Endothelial cell of umbilical vein (primary cell): Measurements from ENCODE around the gene TRNT1. TPM values are rescaled to one million over a fixed set of nuclear protein-coding genes. Genes with fewer than 3 reads are reported as not detected.

Source experiments
- BruUV-seq: library from RNA; stranded (reverse); fragments of 400-500 nt; replicated peaks from 2 replicates; lab custom pipeline; 2021; lab: Mats Ljungman, UMichigan
- CTCF ChIA-PET: fragments of 300-600, 350-600 bp; sonication (Branson Sonifier 250); formaldehyde crosslinking; loops from one replicate; lab custom pipeline; 2021; ENCODE audit warnings: antibody characterized with exemption, inconsistent platforms; lab: Charles Lee
- POLR2A ChIA-PET: fragments of 300-600, 350-600 bp; sonication (Branson Sonifier 250); formaldehyde crosslinking; loops from one replicate; lab custom pipeline; 2021; ENCODE audit warnings: antibody characterized with exemption, inconsistent platforms; lab: Charles Lee
- DNase-seq: peaks from one replicate; pipeline ENCODE4 v3.0.0-alpha.2; 2011; ENCODE audit warnings: low read depth, low spot score
- FAIRE-seq: peaks from 2 replicates; lab custom pipeline; 2011; peaks lifted over from hg19 to GRCh38; lab: Jason Lieb, UNC
- H2AFZ ChIP-seq: 2 replicates; pipeline ENCODE4 v1.6.0; 2012; ENCODE audit warnings: low read depth, low read length, control low read depth, inconsistent platforms
- H3K27ac ChIP-seq: 2 replicates; pipeline ENCODE4 v1.5.1; 2011; ENCODE audit warnings: low read depth, mild to moderate bottlenecking, control low read depth, low read length, moderate library complexity; ENCODE audit not compliant: insufficient read depth
- H3K27me3 ChIP-seq, 2 experiments: 2 replicates each; pipeline versions ENCODE4 v1.6.0 to v1.6.1; 2011; ENCODE audit warnings: low read length in 2 of 2, mixed read lengths in 1 of 2; ENCODE audit not compliant: control insufficient read depth in 2 of 2, insufficient read depth in 2 of 2
- H3K36me3 ChIP-seq, 2 experiments: 2 replicates in 1 of 2; 3 replicates in 1 of 2; pipeline ENCODE4 v1.5.1; 2011; ENCODE audit warnings: low read length in 2 of 2, mild to moderate bottlenecking in 1 of 2, moderate library complexity in 1 of 2; ENCODE audit not compliant: control insufficient read depth in 2 of 2, insufficient read depth in 2 of 2; ENCODE audit errors: extremely low read depth in 1 of 2
- H3K4me1 ChIP-seq: 3 replicates; pipeline ENCODE4 v1.5.1; 2011; ENCODE audit warnings: mild to moderate bottlenecking, low read length; ENCODE audit not compliant: control insufficient read depth, insufficient read depth; ENCODE audit errors: extremely low read depth
- H3K4me2 ChIP-seq: 2 replicates; pipeline ENCODE4 v1.6.1; 2011; ENCODE audit warnings: low read length, control low read depth, mixed read lengths; ENCODE audit not compliant: insufficient read depth
- H3K4me3 ChIP-seq, 3 experiments: fragments of 200-600 bp in 1 of 3; sonication (generic), shearing (Covaris generic) in 1 of 3; replicated peaks in 1 of 3; 2 replicates each; pipeline ENCODE4 v1.5.1; 2011 to 2016; ENCODE audit warnings: control low read depth in 3 of 3, low read length in 3 of 3, mild to moderate bottlenecking in 2 of 3, inconsistent platforms in 1 of 3, low read depth in 1 of 3, moderate library complexity in 1 of 3; ENCODE audit not compliant: insufficient read depth in 1 of 3
- H3K79me2 ChIP-seq: 2 replicates; pipeline ENCODE4 v1.6.0; 2012; ENCODE audit warnings: low read length, inconsistent platforms; ENCODE audit not compliant: control insufficient read depth, insufficient read depth
- H3K9ac ChIP-seq: replicated peaks from 2 replicates; pipeline ENCODE3; 2011; ENCODE audit warnings: low read length, control low read depth; ENCODE audit not compliant: insufficient read depth; ENCODE audit errors: extremely low read depth
- H3K9me1 ChIP-seq: replicated peaks from 3 replicates; pipeline ENCODE4 v1.6.0; 2011; ENCODE audit warnings: mild to moderate bottlenecking, low read length; ENCODE audit not compliant: control insufficient read depth, insufficient read depth; ENCODE audit errors: extremely low read depth
- H3K9me3 ChIP-seq: replicated peaks from 2 replicates; pipeline ENCODE4 v1.5.1; 2012; ENCODE audit warnings: low read length, inconsistent platforms; ENCODE audit not compliant: control insufficient read depth, insufficient read depth
- H4K20me1 ChIP-seq: replicated peaks from 2 replicates; pipeline ENCODE3; 2011; ENCODE audit warnings: mild to moderate bottlenecking, low read length; ENCODE audit not compliant: control insufficient read depth, insufficient read depth; ENCODE audit errors: extremely low read depth
- EZH2 ChIP-seq: IDR thresholded peaks from 2 replicates; pipeline ENCODE4 v1.6.1; 2012; ENCODE audit warnings: borderline replicate concordance, low read depth, mild to moderate bottlenecking, moderate library complexity, low read length, inconsistent platforms; ENCODE audit not compliant: severe bottlenecking
- FOS ChIP-seq: IDR thresholded peaks from 2 replicates; pipeline ENCODE4 v1.6.1; 2011; ENCODE audit warnings: mild to moderate bottlenecking, low read length, moderate library complexity, borderline replicate concordance; ENCODE audit not compliant: insufficient read depth
- GATA2 ChIP-seq: IDR thresholded peaks from 2 replicates; pipeline ENCODE4 v1.7.0; 2011; ENCODE audit warnings: low read depth, mild to moderate bottlenecking, moderate library complexity, mixed read lengths, low read length; ENCODE audit not compliant: insufficient read length, insufficient read depth
- JUN ChIP-seq: IDR thresholded peaks from 2 replicates; pipeline ENCODE4 v1.6.1; 2011; ENCODE audit warnings: borderline replicate concordance, low read depth; ENCODE audit not compliant: insufficient read length, insufficient read depth
- MYC ChIP-seq: IDR thresholded peaks from one replicate; pipeline ENCODE4 v1.6.1; 2011; ENCODE audit warnings: mild to moderate bottlenecking, low read depth, low read length
- POLR2A ChIP-seq: IDR thresholded peaks from 2 replicates; pipeline ENCODE4 v1.6.1; 2012; ENCODE audit warnings: low read depth, mild to moderate bottlenecking, control low read depth, low read length
- POLR2AphosphoS5 ChIP-seq: IDR thresholded peaks from 2 replicates; pipeline ENCODE4 v1.6.1; 2012; ENCODE audit warnings: low read depth, mild to moderate bottlenecking, control low read depth, low read length, moderate library complexity; ENCODE audit not compliant: insufficient read depth
- dilution Hi-C: fragments of 300-500 bp; cut with MboI; formaldehyde crosslinking; loops from one replicate; pipeline ENCODE4 v1.15.0; 2019; ENCODE audit warnings: low sequenced_read_pairs; ENCODE audit not compliant: extremely low pct_ligation_motif_present
- intact Hi-C: fragments of 100-400 bp; cut with micrococcal nuclease; formaldehyde crosslinking; loops from one replicate; pipeline ENCODE4 v1.10.0; 2022
- polyA plus RNA-seq, 4 experiments: library from polyadenylated mRNA; depleted of rRNA in 3 of 4; stranded (reverse) in 3 of 4; unstranded in 1 of 4; fragments of >200 nt; gene quantifications; 2 replicates each; pipeline versions ENCODE4 v1.2.1 to v1.2.3, GENCODE V29; 2011 to 2012; ENCODE audit warnings: missing spikeins in 1 of 4
- total RNA-seq: library from RNA; stranded (reverse); gene quantifications from 2 replicates; pipeline ENCODE4 v1.2.3, GENCODE V29; 2021
- TF ChIP-seq, protein P1 (sequence below), 2 donors: IDR thresholded peaks; 1 replicate in 1 of 2; 2 replicates in 1 of 2; pipeline ENCODE4 v1.5.1; 2011; ENCODE audit warnings: low read length in 2 of 2, mild to moderate bottlenecking in 2 of 2, moderate library complexity in 2 of 2, control low read depth in 1 of 2, inconsistent platforms in 1 of 2, low read depth in 1 of 2; ENCODE audit not compliant: insufficient read depth in 1 of 2; ENCODE audit errors: extremely low read depth in 1 of 2
- TF ChIP-seq, protein P2 (sequence below): IDR thresholded peaks from 2 replicates; pipeline ENCODE4 v1.6.1; 2011; ENCODE audit not compliant: insufficient read depth, insufficient read length

Gene TRNT1
- total and polyA plus RNA-seq, 2 donors (not counting 3 experiments of a cell fraction or from before 2014, with no cell fraction given) = 4.6 to 21.3 TPM

GRCh38 chr3:3129579-3129978, 2.8 kb downstream of the TRNT1 start:
- CTCF ChIA-PET = interaction anchor here (1.3 kb wide), 1 partner anchor 10 kb away, joined by 5 read pairs; no protein-coding TSS in a partner anchor
- no peak for DNase-seq
- Histone ChIP-seq H3K9me1 (no peaks in the 10 kb centered on the region), H3K4me1 (peaks cover 10% of the 10 kb centered on the region), H3K4me2 (no peak overlapping the region), H3K9ac (no peak overlapping the region), H3K27me3 (no peaks in the 10 kb centered on the region), H3K36me3 (peaks cover 3 to 4% of the 10 kb centered on the region in 2 experiments), H3K9me3 (no peaks in the 10 kb centered on the region), H3K79me2 (peaks cover 37% of the 10 kb centered on the region), H4K20me1 (no peaks in the 10 kb centered on the region), H3K27ac (no peak overlapping the region), H2AFZ (no peak overlapping the region), H3K4me3 (no peak overlapping the region)
- dilution Hi-C loops = no loop called here
- POLR2A ChIA-PET = no interaction called here
- FAIRE-seq = no peak
- intact Hi-C loops = no loop called here
- TF ChIP-seq GATA2 = no peak
- no peak for TF ChIP-seq POLR2A
- BruUV-seq = no TSS peak

DNA sequence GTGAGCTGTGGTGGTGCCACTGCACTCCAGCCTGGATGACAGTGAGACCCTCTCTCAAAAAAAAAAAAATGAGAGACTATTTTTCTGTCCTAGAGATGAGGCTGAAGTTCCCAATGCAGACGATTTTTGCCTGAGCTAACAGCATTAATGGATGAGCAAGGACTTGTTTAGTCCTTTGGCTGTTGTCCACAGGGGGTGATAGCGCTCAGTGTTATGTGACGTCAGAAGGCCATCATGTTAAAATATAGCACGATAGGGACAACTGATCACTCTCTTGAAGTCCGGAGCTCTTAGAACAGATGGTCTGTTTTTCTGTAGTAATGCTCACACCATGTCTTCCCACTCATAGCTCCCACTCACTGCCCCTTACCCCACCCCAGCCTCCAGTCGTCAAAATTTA, 6.8 kb downstream of the TRNT1 start:
- H3K79me2 ChIP-seq = peaks cover 48% of the 10 kb centered on the region
- H4K20me1 ChIP-seq = no peaks in the 10 kb centered on the region
- CTCF ChIA-PET = interaction anchor here (0.9 to 1.5 kb wide), 4 partner anchors 9 to 40 kb away, joined by 3 to 4 read pairs (median 3); no protein-coding TSS in a partner anchor
- intact Hi-C loops = no loop called here
- no peak for TF ChIP-seq POLR2AphosphoS5
- no peak for TF ChIP-seq GATA2
- TF ChIP-seq, protein P1, sequence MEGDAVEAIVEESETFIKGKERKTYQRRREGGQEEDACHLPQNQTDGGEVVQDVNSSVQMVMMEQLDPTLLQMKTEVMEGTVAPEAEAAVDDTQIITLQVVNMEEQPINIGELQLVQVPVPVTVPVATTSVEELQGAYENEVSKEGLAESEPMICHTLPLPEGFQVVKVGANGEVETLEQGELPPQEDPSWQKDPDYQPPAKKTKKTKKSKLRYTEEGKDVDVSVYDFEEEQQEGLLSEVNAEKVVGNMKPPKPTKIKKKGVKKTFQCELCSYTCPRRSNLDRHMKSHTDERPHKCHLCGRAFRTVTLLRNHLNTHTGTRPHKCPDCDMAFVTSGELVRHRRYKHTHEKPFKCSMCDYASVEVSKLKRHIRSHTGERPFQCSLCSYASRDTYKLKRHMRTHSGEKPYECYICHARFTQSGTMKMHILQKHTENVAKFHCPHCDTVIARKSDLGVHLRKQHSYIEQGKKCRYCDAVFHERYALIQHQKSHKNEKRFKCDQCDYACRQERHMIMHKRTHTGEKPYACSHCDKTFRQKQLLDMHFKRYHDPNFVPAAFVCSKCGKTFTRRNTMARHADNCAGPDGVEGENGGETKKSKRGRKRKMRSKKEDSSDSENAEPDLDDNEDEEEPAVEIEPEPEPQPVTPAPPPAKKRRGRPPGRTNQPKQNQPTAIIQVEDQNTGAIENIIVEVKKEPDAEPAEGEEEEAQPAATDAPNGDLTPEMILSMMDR (IDR thresholded peaks at IDR 0.05; ENCODE audit: extremely low read depth in 1 of 2, insufficient read depth in 1 of 2, low read depth in 1 of 2, low read length in 2 of 2) = no peak
- no peak for TF ChIP-seq MYC
- TF ChIP-seq POLR2A = no peak
- TF ChIP-seq FOS = no peak
- TF ChIP-seq, protein P2, sequence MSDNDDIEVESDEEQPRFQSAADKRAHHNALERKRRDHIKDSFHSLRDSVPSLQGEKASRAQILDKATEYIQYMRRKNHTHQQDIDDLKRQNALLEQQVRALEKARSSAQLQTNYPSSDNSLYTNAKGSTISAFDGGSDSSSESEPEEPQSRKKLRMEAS = no peak
- no peak for TF ChIP-seq JUN
- TF ChIP-seq EZH2 = no peak
- POLR2A ChIA-PET = no interaction called here
- dilution Hi-C loops = no loop called here
- no peak overlapping the region for H3K4me3 ChIP-seq
- no peak overlapping the region for H2AFZ ChIP-seq
- DNase-seq (no peak), FAIRE-seq (no peak)
- H3K9me1 ChIP-seq = no peaks in the 10 kb centered on the region
- H3K4me2 ChIP-seq = no peak overlapping the region
- no peaks in the 10 kb centered on the region for H3K4me1 ChIP-seq
- H3K36me3 ChIP-seq = peaks cover 3 to 4% of the 10 kb centered on the region in 2 experiments
- H3K27me3 ChIP-seq = no peaks in the 10 kb centered on the region
- BruUV-seq = no TSS peak
- H3K9ac ChIP-seq = no peak overlapping the region
- H3K9me3 ChIP-seq = no peaks in the 10 kb centered on the region
- no peak overlapping the region for H3K27ac ChIP-seq
